ELR (cell line): ENCODE data around the gene DDX3X.
A peak's percentile ranks its signal among the peaks of the same experiment; 100 is the strongest.
"Not testable (repeated sequence)": the region's sequence is repeated elsewhere in the genome, so short reads cannot be mapped to it uniquely, and the experiment has no call there.

Experiments used
- DNase-seq: peaks from one replicate; pipeline ENCODE4 v3.0.0-alpha.2; 2015; ENCODE audit warnings: low read depth

DDX3X gene

DNA sequence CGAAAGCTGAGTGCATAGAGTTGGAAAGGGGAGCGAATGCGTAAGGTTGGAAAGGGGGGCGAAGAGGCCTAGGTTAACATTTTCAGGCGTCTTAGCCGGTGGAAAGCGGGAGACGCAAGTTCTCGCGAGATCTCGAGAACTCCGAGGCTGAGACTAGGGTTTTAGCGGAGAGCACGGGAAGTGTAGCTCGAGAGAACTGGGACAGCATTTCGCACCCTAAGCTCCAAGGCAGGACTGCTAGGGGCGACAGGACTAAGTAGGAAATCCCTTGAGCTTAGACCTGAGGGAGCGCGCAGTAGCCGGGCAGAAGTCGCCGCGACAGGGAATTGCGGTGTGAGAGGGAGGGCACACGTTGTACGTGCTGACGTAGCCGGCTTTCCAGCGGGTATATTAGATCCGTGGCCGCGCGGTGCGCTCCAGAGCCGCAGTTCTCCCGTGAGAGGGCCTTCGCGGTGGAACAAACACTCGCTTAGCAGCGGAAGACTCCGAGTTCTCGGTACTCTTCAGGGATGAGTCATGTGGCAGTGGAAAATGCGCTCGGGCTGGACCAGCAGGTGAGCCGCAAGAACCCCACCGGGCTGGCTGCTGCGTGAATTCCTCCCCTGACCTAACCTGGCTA, at the start of gene DDX3X:
DDX3X (plus strand) TSS at position 419 of the 619 bp plus-strand sequence; CDS start at position 510, 91 bp downstream.
- DNase-seq, result peak; percentile 87

DNA sequence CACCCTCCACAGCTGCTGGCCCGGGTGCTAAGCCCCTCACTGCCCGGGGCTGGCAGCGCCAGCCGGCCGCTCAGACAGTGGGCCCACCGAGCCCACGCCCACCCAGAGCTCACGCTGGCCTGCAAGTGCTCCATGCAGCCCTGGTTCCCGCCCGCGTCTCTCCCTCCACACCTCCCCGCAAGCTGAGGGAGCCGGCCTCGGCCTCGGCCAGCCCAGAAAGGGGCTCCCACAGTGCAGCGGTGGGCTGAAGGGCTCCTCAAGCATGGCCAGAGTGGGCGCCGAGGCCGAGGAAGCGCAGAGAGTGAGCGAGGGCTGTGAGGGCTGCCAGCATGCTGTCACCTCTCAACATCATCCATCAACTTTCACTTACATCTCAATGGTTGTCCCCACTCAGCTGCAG, 48.0 kb upstream of the DDX3X start:
- not testable (repeated sequence) for DNase-seq

DNA sequence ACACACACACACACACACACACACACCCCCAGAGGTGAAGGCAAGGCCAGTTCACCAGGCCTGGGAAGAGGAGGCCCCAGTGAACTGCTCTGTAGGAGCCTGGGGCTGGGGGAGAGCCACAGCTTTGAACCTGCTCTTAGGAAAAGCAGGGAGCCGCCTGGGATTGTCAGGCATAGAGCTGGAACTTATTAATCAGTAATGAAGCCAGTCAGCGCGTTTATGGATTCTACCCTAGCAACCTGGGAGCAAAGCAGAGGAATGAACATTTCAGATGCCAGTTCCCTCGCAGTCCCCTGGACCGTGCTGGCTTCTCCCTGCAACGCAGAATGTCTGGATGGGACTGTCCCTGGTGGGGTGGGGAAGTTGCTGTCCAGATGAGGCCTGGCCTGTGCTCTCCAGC, 45.3 kb upstream of the DDX3X start:
- no peak for DNase-seq

DNA sequence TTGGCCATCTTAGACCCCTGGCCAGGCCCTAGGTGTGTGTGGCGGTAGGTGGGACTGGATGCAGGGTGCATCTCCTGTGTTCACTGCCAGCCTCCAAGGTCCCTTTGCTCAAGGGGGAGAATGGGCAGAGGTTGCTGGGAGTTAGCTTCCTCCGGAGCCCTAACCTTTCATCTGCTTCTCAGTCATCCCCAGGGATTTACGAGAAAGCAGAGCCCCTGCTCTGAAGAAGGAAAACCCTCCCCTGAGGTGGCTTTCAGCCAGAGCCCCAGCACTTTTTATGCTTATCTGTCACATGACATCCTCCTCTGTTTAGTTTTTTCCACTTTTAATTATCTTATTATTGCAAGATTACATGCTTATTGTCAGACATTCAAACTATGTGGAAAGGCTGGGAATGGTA, 44.9 kb upstream of the DDX3X start:
- DNase-seq, result no peak

DNA sequence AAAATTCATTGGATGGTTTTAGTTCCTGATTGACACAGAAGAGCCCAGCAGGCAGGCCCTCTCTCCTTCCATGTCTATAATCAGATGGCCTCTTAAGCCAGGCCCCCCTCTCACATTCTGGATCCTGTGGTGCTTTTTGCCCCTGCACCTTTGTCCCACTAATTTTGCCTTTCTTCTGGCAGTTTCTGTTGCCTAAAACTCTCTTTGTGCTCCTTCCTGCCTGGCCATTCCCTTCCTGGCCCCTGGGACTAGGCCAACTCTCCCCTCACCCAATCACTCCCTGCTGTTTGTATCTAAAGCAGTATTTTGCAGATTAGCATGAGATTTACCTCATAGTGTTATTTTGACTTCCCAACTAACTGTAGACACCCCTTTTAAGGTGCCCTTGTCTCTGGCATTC, 42.7 kb upstream of the DDX3X start:
- no peak for DNase-seq

DNA sequence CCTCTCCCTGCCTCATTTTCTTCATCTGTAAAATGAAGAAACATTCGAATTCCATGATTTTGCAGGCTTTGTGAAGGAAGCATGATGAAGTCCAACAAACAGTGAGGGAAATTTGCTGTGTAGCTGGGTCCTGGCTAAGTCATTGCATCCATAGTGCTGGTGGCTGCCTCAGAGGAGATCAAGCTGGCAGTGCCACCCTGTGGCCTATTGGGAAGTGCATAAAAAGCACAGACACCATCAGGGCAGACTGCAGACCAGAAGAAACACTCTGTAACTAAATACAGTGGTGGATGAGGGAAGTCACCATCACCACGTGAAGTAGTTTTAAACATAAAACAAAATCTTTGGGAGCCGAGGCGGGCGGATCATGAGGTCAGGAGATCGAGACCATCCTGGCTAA, 40.7 kb upstream of the DDX3X start:
- DNase-seq, result peak; percentile 37

DNA sequence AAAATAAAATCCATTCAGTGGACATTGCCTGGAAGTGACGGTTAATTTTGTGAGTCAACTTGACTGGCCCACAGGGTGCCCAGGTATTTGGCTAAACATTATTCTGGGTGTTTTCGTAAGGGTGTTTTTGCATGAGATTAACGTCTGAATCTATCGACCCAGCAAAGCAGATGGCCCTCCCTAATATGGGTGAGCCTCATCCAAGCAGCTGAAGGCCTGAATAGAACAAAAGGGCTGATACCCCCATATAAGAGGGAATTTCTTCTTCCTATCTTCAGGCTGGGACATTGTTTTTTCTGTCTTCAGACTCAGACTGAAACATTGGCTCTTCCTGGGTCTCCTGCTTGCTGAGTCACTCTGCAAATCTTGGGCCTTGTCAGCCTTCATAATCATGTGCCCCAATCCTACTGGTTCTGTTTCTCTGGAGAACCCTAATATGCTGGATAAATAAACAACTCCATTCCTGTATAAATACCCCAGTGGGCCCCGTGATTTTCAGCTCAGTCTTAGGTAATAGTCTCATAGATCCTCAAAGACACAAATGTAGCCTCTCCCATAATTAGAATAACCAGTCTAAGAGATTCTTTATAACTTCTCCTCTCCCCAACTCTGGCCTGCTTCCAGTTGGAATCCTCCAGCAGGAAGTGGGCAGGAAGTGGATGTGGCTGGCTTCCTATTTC, 33.1 kb upstream of the DDX3X start:
- DNase-seq, result peak; percentile 73

DNA sequence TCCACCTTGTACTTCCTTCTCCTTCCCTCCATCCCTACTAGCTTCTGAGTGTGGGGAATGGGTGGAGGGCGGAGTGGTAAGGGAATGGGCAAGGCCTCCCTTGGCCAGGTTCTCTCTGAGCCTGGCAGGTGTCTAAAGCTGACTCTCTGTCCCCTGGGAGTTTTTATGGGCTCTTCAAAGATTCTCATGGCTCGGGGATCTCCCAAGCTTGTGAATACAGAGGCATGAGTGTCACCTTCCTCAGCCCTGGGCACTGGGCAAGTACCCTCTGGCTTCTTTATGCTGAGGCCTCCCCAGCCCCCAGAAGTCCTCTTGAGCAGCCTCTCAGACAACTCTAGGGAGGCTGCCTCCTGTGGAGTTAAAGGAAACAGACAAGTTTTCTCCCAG, 32.5 kb upstream of the DDX3X start:
- no peak for DNase-seq

DNA sequence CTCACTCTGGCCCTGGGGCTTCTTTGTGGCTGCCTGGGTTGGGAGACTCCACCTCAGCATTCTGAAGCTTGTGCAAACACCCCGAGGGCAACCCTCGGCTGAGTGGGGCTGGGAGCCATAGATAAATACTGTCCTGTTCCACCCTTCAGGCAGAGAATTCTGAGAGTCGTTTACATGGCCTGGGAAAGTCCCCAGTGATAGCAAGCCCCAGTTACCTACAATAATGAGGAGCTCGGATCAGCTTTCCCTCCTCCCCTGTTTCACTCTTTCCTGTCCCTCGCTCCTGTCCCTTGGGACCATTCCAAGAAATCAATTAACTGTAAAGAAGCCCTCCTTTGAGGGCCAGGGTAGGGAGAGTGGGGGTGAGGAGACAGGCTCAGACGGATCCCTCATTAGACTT, 31.6 kb upstream of the DDX3X start:
- peak; percentile 62 for DNase-seq

DNA sequence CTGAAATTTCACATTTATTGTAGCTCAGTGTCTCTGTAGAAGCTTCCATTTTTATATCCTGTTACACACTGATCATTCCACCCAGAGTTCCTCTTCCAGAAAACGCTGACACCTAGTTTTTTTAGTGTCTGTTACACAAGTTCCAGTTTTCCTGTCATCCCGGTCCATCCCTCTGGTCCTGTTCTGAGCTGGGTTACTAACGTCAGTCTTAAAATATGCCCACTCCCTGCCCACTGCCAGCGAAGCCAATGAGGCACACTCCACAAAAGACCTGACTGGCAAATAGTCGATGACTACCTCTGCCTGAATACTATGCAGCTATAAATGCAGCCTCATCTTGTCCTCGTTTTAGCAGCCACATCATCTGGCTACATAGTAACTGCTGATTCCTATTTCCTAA, 30.9 kb upstream of the DDX3X start:
- DNase-seq, result peak; percentile 68

DNA sequence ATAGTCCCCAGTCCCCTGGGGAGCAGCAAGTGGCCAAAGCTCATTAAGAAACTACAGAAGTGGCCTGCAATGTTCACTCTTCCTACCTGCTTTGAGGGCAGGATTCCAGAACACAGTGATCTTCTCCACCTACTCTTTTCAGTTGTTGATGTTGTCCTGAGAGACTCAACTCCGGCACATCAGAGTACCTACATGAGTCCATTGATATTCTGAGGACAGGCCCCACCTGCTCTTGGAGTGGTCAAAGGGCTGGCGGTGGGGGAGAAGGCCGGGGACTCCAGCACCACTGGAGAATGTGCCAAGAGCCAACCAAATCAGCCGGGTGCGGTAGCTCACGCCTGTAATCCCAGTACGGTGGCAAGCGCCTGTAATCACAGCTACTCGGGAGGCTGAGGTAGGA, 29.8 kb upstream of the DDX3X start:
- DNase-seq, result no peak

DNA sequence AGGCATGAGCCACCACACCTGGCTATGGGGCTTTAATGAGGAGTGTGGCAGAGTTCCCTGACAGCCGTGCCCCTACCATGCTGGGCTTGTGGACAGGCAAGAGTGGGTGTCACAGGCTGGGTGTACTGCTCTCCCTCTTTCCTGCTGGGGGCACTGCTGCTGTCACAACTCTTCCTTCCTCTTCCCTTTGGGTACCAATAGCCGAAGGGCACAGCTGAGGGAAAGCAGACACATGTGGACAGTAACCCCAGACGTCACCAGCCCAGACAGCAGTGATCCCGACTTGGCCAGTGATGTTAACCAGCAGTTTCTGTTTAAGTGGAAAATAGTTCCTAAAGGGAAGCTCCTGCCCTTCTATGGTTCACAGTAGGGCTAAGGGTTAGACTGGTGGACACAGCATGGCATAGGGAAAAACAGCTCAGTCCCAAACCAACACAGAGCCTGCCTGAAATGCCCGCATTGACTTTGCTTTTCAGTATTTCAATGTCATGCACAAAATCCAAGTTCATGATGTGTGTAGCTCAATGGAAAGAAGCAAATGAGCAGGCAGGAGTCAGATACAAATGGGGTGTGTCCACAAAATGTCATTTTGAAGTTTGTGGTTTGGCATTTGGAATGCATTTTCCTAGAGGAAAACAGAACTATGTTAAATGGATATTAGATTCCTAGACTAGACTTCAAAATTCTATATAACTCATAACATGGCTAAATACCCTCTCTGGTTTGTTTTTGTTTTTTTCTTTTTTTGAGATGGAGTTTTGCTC, 24.9 kb upstream of the DDX3X start:
- DNase-seq, result no peak

DNA sequence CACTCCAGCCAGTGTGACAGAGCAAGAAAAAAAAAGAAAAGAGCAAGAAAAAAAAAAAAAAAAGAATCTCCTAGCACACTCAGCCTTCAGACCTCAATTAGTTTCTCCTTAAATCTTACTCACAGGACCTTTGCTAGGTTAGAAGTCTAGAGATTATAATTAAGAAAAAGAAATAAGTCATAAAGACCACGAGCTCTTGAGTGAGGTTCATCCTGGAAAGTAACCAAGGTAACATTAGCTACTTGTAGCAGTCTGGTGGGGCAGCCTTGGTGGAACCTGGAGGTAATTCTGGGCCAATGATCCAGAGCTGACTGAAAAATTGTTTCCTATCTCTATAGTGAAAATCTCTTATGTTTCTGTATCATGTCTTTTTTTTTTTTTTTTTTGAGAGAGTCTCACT, 21.2 kb upstream of the DDX3X start:
- no peak for DNase-seq

DNA sequence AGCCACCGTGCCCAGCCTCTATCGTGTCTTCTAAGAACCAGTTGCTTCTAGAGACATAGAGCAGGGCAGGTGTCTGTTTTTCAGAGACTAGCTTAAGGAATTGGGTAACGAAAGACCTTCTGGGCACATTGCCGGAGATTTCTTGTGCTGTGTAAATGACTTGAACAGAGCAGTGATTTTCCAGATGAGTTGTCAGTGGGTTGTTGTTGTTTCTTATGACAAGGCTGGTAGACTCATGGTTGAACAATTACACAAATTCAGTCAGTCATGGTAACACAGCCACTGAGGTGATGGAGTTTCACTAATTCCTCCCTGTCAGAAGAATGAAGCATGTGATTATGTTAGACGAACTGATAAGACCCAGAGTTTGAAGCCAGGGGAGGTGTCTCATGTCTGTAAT, 20.5 kb upstream of the DDX3X start:
- peak; percentile 74 for DNase-seq

DNA sequence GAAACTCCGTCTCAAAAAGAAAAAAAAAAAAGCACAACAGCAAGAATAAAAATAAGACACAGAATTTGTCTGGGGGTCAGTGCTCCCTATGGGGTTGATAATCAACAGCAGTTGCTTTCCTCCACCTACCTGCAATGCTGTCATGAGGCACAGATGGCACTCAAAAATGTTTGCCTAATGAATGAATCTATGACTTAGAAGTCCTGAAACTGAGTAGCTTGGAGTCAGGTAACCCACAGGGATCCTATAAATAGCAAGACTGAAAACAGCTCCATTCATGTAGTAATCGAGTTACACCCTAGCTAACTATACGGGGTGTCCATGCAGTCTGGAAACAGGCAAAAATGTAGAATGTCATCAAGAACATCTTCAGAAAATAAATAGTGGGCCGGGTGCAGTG, 19.8 kb upstream of the DDX3X start:
- DNase-seq, result no peak

DNA sequence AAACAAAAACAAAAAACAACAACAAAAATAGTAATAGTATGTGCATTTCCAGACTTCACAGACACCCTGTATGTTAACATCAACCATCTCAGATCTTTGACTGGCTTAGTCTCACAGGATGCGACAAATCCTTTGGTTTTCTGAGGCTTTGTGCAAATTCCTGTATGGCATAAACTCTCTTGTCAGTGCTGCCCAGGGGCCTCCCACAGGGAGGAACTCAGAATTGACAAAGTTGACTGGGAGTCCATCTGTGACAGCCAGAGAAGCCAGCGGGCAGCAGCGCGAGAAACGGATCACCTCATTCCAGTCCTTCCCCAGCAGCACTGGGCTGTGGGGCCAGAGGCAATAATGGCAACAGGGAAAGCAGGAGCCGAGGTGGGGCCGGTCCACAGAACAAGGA, 19.1 kb upstream of the DDX3X start:
- DNase-seq, result peak; percentile 9

DNA sequence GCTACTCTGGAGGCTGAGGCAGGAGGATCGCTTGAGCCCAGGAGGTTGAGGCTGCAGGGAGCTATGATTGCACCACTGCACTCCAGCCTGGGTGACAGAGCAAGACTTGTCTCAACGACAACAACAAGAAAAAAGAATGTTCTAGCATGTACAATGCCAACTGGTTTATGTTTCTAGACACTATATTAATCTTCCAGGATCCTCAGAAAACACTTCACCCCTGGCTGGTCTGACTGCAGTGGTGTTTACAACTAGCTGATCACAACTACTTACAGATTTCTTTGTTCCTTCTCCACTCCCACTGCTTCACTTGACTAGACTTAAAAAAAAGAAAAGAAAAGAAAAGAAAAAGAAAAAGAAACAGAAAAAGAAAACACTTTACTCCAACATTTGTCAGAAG, 17.7 kb upstream of the DDX3X start:
- DNase-seq, result not testable (repeated sequence)

DNA sequence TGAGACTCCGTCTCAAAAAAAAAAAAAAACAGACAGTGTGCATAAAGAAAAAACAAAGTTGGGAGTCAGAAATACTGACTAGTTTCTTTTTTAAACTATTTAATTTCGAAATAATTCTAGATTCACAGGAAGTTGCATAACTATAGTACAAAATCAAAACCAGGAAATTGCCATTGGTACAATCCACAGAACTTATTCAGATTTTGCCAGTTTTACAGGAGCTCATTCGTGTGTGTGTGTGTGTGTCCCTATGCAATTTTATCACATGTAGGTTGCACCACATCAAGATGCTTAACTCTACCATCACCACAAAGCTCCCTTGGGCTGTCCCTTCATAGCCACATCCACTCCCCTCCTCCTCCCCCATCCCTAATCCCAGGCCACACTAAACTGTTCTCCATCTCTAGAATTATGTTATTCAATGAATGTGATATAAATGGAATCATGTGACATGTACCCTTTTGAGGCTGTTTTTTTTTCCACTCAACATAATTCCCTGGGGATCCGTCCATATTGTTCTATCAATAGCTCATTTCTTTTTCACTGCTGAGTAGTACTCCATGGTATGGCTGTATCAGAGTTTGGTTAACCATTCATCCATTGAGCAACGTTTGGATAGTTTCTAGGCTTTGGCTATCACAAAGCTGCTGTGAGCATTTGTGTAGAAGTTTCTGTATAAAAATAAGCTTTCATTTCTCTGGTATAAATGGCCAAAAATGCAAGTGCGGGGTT, 16.3 kb upstream of the DDX3X start:
- DNase-seq, result no peak

DNA sequence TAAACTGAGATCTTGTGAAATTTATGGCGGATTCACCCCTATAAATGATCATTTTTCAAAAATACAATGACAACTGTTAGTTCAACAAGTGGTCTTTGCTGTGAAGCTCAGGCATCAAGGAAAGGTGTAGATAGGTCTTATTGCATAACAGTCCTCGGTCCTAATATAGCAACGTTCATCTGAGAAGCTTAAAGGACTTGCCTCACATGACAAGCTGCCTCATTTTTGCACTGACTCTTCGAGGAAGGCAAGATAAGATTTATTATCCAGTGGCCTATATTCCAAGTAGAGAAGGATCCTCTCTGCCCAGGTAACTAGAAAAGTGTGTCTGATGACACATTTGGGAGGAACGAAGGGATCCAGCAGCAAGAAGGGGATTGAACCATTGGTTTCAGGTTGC, 13.6 kb upstream of the DDX3X start:
- no peak for DNase-seq

DNA sequence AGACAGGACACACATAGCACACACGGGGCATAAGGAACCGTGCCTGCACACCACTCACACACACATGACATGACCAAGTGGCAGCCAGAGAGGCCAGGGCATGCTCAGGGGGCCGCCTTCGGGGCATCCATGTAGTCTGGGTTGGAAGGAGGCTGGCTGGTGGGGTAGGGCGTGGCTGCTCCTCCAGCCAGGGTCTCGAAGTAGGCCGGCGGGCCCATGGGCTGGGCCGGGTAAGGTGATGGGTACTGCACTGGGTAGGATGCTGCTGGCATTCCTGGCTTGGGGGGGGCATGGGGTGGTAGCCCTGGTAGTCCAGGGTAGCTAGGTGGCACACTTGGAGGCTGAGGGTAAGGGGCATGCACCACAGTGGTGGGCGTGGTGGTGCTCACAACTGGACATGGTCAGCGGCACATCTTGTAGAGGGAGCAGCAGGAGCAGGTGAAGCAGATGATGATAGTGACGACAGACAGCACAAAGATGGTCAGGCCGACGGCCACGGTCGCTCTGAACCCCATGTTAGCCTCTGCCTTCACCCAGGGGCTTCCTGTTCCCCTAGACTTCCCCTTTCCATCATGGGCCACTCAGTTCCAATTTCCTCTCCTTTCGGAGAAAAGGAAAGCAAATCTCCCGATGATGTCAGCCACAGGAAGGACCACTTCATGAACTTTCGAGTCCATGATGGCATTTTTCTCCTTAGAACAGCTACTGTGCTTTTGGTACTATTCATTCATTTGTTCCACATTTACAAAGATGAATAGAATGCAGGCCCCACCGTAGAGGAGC, 10.9 kb upstream of the DDX3X start:
- DNase-seq, result no peak

DNA sequence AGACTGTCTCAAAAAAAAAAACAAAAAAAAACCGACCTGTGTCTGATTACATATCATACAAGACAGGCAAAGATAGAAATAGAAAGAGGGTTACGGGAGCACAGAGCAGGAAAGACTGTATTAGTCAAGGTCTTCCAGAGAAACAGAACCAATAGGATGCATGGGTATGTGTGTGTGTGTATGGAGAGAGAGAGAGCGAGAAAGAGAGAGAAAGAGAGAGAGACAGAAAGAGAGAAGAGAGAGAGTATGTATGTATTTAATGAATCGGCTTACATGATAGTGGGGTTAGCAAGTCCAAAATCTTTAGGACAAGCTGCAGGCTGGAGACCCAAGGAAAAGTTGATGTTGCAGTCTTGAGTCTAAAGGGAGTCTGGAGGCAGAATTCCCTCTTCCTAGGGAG, 7.5 kb upstream of the DDX3X start:
- no peak for DNase-seq

DNA sequence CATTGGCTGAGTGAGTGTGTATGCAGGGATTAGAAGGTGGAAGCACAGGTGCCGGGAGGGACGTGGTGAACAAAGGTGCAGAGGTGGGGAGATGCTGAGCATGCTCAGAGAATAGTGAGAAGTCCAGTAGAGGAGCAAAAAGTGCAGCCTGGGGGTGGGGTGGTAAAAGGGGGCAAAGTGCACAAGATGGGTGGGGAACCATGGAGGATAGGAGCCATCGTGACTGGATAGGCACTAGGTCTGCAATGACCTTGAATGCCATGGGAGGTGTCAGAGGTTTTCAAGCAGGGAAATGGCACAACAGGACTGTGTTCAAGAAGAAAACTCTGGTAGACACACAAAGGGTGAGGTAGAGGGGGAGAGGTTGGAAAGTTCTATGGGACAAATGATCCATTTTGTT, 6.6 kb upstream of the DDX3X start:
- DNase-seq, result no peak
